GM23338 (cell line): ENCODE data around the gene ECE1. TPM values are rescaled to one million over a fixed set of nuclear protein-coding genes. Genes with fewer than 3 reads are reported as not detected.

Source experiments
- ATAC-seq: fragments of 200-7000 bp; cut with Tn5 transposase; 3 replicates; pipeline ENCODE4 v1.9.1; 2020
- DNase-seq: peaks from one replicate; pipeline ENCODE4 v3.0.0-alpha.2; 2015; ENCODE audit warnings: low spot score
- H2AFZ ChIP-seq: fragments of 200-600 bp; sonication (generic); 2 replicates; pipeline ENCODE4 v1.8.0; 2016; ENCODE audit warnings: antibody characterized with exemption, mild to moderate bottlenecking, moderate library complexity
- H3F3A ChIP-seq: fragments of 200-600 bp; sonication (generic); replicated peaks from 2 replicates; pipeline ENCODE4 v1.8.0; 2017; ENCODE audit warnings: antibody characterized with exemption, mixed run types, low read depth
- H3K27ac ChIP-seq: fragments of 200-600 bp; sonication (generic); 2 replicates; pipeline ENCODE4 v1.6.1; 2016; ENCODE audit warnings: low read depth
- H3K27me3 ChIP-seq: fragments of 200-600 bp; sonication (generic); 2 replicates; pipeline ENCODE4 v1.8.0; 2016; ENCODE audit warnings: mild to moderate bottlenecking, mixed run types, moderate library complexity; ENCODE audit not compliant: insufficient read depth
- H3K36me3 ChIP-seq: fragments of 200-600 bp; sonication (generic); 2 replicates; pipeline ENCODE4 v1.8.0; 2016; ENCODE audit warnings: mild to moderate bottlenecking; ENCODE audit not compliant: insufficient read depth
- H3K4me1 ChIP-seq: fragments of 200-600 bp; sonication (generic); 2 replicates; pipeline ENCODE4 v1.8.0; 2016; ENCODE audit warnings: mild to moderate bottlenecking, moderate library complexity; ENCODE audit not compliant: insufficient read depth
- H3K4me2 ChIP-seq: fragments of 200-600 bp; sonication (generic); 2 replicates; pipeline ENCODE4 v1.7.1; 2017; ENCODE audit warnings: mixed run types
- H3K4me3 ChIP-seq: fragments of 200-600 bp; sonication (generic); 2 replicates; pipeline ENCODE4 v1.6.1; 2016; ENCODE audit warnings: mixed run types
- H3K79me2 ChIP-seq: fragments of 200-600 bp; sonication (generic); replicated peaks from 2 replicates; pipeline ENCODE4 v1.8.0; 2017; ENCODE audit warnings: mild to moderate bottlenecking; ENCODE audit not compliant: insufficient read depth
- H3K9me2 ChIP-seq: fragments of 200-600 bp; sonication (generic); 2 replicates; pipeline ENCODE4 v1.8.0; 2017; ENCODE audit not compliant: insufficient read depth
- H4K20me1 ChIP-seq: fragments of 200-600 bp; sonication (generic); replicated peaks from 2 replicates; pipeline ENCODE4 v1.8.0; 2017; ENCODE audit warnings: mild to moderate bottlenecking; ENCODE audit not compliant: insufficient read depth
- H3K27ac Mint-ChIP-seq: 2 replicates; pipeline ENCODE4 v1.8.0; 2020; ENCODE audit warnings: inconsistent platforms, mild to moderate bottlenecking, moderate library complexity, mixed read lengths
- H3K27me3 Mint-ChIP-seq: 3 replicates; pipeline ENCODE4 v1.8.0; 2022; ENCODE audit warnings: low read depth, mild to moderate bottlenecking, moderate library complexity, mixed read lengths, inconsistent platforms; ENCODE audit not compliant: insufficient read depth, poor library complexity
- H3K36me3 Mint-ChIP-seq: 3 replicates; pipeline ENCODE4 v1.8.0; 2021; ENCODE audit warnings: low read depth, mild to moderate bottlenecking, inconsistent platforms, moderate library complexity, mixed read lengths
- H3K4me1 Mint-ChIP-seq: 3 replicates; pipeline ENCODE4 v1.8.0; 2020; ENCODE audit warnings: mild to moderate bottlenecking, inconsistent platforms, mixed read lengths
- H3K4me3 Mint-ChIP-seq: 3 replicates; pipeline ENCODE4 v1.8.0; 2021; ENCODE audit warnings: moderate library complexity, mild to moderate bottlenecking, inconsistent platforms, mixed read lengths
- H3K9me3 Mint-ChIP-seq: 3 replicates; pipeline ENCODE4 v1.8.0; 2020; ENCODE audit warnings: moderate library complexity, mild to moderate bottlenecking, inconsistent platforms, mixed read lengths
- EZH2 ChIP-seq: fragments of 200-600 bp; sonication (generic); IDR thresholded peaks from one replicate; pipeline ENCODE4 v1.8.0; 2017; ENCODE audit warnings: antibody characterized with exemption, mild to moderate bottlenecking, low read depth; ENCODE audit not compliant: unreplicated experiment
- EZH2phosphoT487 ChIP-seq: fragments of 200-600 bp; sonication (generic); IDR thresholded peaks from one replicate; pipeline ENCODE4 v1.8.1; 2018; ENCODE audit warnings: antibody characterized with exemption; ENCODE audit not compliant: unreplicated experiment
- JUNB ChIP-seq: IDR thresholded peaks from one replicate; pipeline ENCODE4 v1.6.1; 2016; ENCODE audit warnings: antibody characterized with exemption; ENCODE audit not compliant: unreplicated experiment
- NANOG ChIP-seq: IDR thresholded peaks from 2 replicates; pipeline ENCODE4 v1.6.1; 2016; ENCODE audit warnings: antibody characterized with exemption, borderline replicate concordance
- POLR2AphosphoS5 ChIP-seq: IDR thresholded peaks from 2 replicates; pipeline ENCODE4 v1.6.1; 2016; ENCODE audit warnings: antibody characterized with exemption, low read depth
- STAT1 ChIP-seq: IDR thresholded peaks from one replicate; pipeline ENCODE4 v1.6.1; 2016; ENCODE audit warnings: antibody characterized with exemption; ENCODE audit not compliant: unreplicated experiment
- ZNF114 ChIP-seq: fragments of 250-450 bp; sonication (Bioruptor Pico); IDR thresholded peaks from 2 replicates; pipeline ENCODE4 v1.5.0; 2020; ENCODE audit warnings: mild to moderate bottlenecking, moderate library complexity
- ZNF331 ChIP-seq: fragments of 250-450 bp; sonication (Bioruptor Pico); IDR thresholded peaks from 2 replicates; pipeline ENCODE4 v1.5.0; 2020; ENCODE audit warnings: low read depth, mild to moderate bottlenecking, moderate library complexity
- polyA plus RNA-seq: library from polyadenylated mRNA; unstranded; fragments of >200 nt; fragmentation: Nextera tagmentation; extraction: Ambion mirVana; gene quantifications from 2 replicates; pipeline ENCODE4 v1.2.1, GENCODE V29; 2016
- total RNA-seq: library from RNA; depleted of rRNA; stranded (reverse); fragments of >200 nt; shearing (Covaris generic); gene quantifications from 2 replicates; pipeline ENCODE4 v1.2.3, GENCODE V29; 2014
- TF ChIP-seq, protein P1 (sequence below): fragments of 250-450 bp; sonication (Bioruptor Pico); IDR thresholded peaks from 2 replicates; pipeline ENCODE4 v1.5.0; 2020; ENCODE audit warnings: mild to moderate bottlenecking, moderate library complexity
- TF ChIP-seq, protein P2 (sequence below), 2 experiments: fragments of 200-600 bp in 1 of 2; sonication (generic) in 1 of 2; conservative IDR thresholded peaks; 2 replicates each; pipeline versions ENCODE4 v1.5.1 to v1.6.1; 2016 to 2017; ENCODE audit warnings: antibody characterized with exemption in 2 of 2, low read depth in 2 of 2, mild to moderate bottlenecking in 2 of 2, moderate library complexity in 1 of 2
- TF ChIP-seq, protein P3 (sequence below): IDR thresholded peaks from 2 replicates; pipeline ENCODE4 v1.6.1; 2016; ENCODE audit warnings: antibody characterized with exemption

The ECE1 gene
- total and polyA plus RNA-seq, 2 experiments from 2014 or later, result 11.0 to 45.0 TPM

DNA sequence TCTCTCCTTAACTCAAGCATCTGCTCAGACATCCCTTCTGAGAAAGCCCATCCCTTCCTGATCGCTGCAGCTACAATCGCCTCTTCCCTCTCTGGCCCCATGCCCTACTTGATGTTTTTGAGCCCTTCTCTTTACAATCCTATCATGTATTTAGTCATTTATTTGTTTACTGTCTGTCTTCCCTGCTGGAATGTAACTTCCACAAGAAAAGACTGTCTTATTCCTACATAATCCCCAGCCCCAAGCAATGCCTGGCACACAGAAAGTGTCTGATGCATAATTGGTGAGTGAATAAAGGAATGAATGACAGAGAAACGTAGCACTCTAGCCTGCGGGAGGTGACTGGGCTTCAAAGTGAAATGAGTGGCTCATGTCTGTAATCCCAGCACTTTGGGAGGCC lies 25.4 kb downstream of the ECE1 start (continued):
- TF ChIP-seq, protein P1, sequence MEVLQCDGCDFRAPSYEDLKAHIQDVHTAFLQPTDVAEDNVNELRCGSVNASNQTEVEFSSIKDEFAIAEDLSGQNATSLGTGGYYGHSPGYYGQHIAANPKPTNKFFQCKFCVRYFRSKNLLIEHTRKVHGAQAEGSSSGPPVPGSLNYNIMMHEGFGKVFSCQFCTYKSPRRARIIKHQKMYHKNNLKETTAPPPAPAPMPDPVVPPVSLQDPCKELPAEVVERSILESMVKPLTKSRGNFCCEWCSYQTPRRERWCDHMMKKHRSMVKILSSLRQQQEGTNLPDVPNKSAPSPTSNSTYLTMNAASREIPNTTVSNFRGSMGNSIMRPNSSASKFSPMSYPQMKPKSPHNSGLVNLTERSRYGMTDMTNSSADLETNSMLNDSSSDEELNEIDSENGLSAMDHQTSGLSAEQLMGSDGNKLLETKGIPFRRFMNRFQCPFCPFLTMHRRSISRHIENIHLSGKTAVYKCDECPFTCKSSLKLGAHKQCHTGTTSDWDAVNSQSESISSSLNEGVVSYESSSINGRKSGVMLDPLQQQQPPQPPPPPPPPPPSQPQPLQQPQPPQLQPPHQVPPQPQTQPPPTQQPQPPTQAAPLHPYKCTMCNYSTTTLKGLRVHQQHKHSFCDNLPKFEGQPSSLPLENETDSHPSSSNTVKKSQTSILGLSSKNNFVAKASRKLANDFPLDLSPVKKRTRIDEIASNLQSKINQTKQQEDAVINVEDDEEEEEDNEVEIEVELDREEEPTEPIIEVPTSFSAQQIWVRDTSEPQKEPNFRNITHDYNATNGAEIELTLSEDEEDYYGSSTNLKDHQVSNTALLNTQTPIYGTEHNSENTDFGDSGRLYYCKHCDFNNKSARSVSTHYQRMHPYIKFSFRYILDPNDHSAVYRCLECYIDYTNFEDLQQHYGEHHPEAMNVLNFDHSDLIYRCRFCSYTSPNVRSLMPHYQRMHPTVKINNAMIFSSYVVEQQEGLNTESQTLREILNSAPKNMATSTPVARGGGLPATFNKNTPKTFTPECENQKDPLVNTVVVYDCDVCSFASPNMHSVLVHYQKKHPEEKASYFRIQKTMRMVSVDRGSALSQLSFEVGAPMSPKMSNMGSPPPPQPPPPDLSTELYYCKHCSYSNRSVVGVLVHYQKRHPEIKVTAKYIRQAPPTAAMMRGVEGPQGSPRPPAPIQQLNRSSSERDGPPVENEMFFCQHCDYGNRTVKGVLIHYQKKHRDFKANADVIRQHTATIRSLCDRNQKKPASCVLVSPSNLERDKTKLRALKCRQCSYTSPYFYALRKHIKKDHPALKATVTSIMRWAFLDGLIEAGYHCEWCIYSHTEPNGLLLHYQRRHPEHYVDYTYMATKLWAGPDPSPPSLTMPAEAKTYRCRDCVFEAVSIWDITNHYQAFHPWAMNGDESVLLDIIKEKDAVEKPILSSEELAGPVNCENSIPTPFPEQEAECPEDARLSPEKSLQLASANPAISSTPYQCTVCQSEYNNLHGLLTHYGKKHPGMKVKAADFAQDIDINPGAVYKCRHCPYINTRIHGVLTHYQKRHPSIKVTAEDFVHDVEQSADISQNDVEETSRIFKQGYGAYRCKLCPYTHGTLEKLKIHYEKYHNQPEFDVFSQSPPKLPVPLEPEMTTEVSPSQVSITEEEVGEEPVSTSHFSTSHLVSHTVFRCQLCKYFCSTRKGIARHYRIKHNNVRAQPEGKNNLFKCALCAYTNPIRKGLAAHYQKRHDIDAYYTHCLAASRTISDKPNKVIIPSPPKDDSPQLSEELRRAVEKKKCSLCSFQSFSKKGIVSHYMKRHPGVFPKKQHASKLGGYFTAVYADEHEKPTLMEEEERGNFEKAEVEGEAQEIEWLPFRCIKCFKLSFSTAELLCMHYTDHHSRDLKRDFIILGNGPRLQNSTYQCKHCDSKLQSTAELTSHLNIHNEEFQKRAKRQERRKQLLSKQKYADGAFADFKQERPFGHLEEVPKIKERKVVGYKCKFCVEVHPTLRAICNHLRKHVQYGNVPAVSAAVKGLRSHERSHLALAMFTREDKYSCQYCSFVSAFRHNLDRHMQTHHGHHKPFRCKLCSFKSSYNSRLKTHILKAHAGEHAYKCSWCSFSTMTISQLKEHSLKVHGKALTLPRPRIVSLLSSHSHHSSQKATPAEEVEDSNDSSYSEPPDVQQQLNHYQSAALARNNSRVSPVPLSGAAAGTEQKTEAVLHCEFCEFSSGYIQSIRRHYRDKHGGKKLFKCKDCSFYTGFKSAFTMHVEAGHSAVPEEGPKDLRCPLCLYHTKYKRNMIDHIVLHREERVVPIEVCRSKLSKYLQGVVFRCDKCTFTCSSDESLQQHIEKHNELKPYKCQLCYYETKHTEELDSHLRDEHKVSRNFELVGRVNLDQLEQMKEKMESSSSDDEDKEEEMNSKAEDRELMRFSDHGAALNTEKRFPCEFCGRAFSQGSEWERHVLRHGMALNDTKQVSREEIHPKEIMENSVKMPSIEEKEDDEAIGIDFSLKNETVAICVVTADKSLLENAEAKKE (CRISPR knock-in tag), result no peak
- TF ChIP-seq ZNF331 (CRISPR knock-in tag) (no peak), STAT1 (no peak), ZNF114 (CRISPR knock-in tag) (no peak), NANOG (no peak), JUNB (no peak)

DNA sequence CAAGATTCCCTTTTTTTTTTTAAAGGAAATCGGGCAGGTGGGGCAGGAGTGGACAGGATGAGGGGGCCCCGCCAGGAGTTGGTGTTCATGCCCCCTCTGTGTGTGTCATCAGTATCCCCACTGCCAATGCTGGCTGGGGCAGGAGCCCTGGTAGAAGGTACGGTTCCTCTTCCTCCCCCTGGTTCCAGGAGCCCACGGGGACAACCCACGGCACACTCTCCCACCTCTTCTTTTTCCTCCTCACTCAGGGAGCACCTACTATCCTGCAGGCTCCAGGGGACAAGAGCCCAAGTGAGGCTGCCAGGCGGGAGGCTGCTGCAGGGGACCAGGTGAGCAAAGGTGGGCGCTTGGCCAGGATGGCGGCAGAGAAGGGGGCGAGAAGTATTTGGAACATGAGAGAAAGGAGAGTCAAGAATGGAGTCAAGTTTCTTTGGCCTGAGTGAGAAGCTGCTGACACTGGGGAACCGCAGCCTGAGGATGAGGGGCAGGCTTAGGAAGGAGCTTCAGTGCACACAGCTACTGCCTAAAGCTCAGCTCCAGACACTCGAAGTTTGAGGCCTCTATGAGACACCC lies 26.5 kb downstream of the ECE1 start:
- H3F3A ChIP-seq, result no peaks in the 10 kb centered on the region
- H3K27ac ChIP-seq, result no peak overlapping the region
- H3K4me3 ChIP-seq, result no peak overlapping the region
- no peaks in the 10 kb centered on the region for H3K36me3 ChIP-seq
- H3K4me1 ChIP-seq, result peaks cover 13% of the 10 kb centered on the region
- no peaks in the 10 kb centered on the region for H3K27me3 ChIP-seq
- 0 out of 2 replicates have a peak, but pooled peaks cover 9% of the 10 kb centered on the region for H4K20me1 ChIP-seq
- peaks cover 7% of the 10 kb centered on the region for H3K27me3 Mint-ChIP-seq
- H3K36me3 Mint-ChIP-seq, result peaks cover 16% of the 10 kb centered on the region
- DNase-seq (no peak), ATAC-seq (no peak)
- no peak overlapping the region for H2AFZ ChIP-seq
- H3K4me2 ChIP-seq, result no peak overlapping the region
- no peaks in the 10 kb centered on the region for H3K9me2 ChIP-seq
- H3K27ac Mint-ChIP-seq, result no peak overlapping the region
- TF ChIP-seq JUNB (no peak), ZNF331 (CRISPR knock-in tag) (no peak), NANOG (no peak), ZNF114 (CRISPR knock-in tag) (no peak), EZH2phosphoT487 (no peak), EZH2 (no peak), POLR2AphosphoS5 (no peak), STAT1 (no peak)
- TF ChIP-seq, protein P2, sequence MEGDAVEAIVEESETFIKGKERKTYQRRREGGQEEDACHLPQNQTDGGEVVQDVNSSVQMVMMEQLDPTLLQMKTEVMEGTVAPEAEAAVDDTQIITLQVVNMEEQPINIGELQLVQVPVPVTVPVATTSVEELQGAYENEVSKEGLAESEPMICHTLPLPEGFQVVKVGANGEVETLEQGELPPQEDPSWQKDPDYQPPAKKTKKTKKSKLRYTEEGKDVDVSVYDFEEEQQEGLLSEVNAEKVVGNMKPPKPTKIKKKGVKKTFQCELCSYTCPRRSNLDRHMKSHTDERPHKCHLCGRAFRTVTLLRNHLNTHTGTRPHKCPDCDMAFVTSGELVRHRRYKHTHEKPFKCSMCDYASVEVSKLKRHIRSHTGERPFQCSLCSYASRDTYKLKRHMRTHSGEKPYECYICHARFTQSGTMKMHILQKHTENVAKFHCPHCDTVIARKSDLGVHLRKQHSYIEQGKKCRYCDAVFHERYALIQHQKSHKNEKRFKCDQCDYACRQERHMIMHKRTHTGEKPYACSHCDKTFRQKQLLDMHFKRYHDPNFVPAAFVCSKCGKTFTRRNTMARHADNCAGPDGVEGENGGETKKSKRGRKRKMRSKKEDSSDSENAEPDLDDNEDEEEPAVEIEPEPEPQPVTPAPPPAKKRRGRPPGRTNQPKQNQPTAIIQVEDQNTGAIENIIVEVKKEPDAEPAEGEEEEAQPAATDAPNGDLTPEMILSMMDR (conservative IDR thresholded peaks at IDR 0.05; ENCODE audit: low read depth in 2 of 2), result no peak
- TF ChIP-seq, protein P3, sequence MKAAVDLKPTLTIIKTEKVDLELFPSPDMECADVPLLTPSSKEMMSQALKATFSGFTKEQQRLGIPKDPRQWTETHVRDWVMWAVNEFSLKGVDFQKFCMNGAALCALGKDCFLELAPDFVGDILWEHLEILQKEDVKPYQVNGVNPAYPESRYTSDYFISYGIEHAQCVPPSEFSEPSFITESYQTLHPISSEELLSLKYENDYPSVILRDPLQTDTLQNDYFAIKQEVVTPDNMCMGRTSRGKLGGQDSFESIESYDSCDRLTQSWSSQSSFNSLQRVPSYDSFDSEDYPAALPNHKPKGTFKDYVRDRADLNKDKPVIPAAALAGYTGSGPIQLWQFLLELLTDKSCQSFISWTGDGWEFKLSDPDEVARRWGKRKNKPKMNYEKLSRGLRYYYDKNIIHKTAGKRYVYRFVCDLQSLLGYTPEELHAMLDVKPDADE, result no peak
- H3K4me1 Mint-ChIP-seq, result peaks cover 21% of the 10 kb centered on the region
- H3K79me2 ChIP-seq, result no peaks in the 10 kb centered on the region
- no peaks in the 10 kb centered on the region for H3K9me3 Mint-ChIP-seq
- no peak overlapping the region for H3K4me3 Mint-ChIP-seq
